ENCODE data around the gene VEGFA.
A peak's percentile ranks its signal among the peaks of the same experiment; 100 is the strongest.

The VEGFA gene

GRCh38 chr6:43760210-43761168, 9.5 kb upstream of the VEGFA start:
- DNase-seq: no peak

GRCh38 chr6:43761666-43762409, 8.2 kb upstream of the VEGFA start:
- no peak for DNase-seq

- DNase-seq: no peak
Observed at GRCh38 chr6:43762410-43762768, 7.6 kb upstream of the VEGFA start.

- no peak for DNase-seq
Observed at GRCh38 chr6:43762966-43763695, 6.9 kb upstream of the VEGFA start.

- DNase-seq: no peak
Observed at GRCh38 chr6:43763812-43764522, 6.0 kb upstream of the VEGFA start.

- DNase-seq: no peak
Observed at GRCh38 chr6:43764772-43765171, 5.2 kb upstream of the VEGFA start.

- no peak for DNase-seq
Observed at GRCh38 chr6:43765776-43766499, 4.1 kb upstream of the VEGFA start.

GRCh38 chr6:43766500-43766853, 3.5 kb upstream of the VEGFA start:
- no peak for DNase-seq

GRCh38 chr6:43766964-43767461, 3.0 kb upstream of the VEGFA start:
- no peak for DNase-seq

- no peak for DNase-seq
Observed at GRCh38 chr6:43767553-43768505, 2.2 kb upstream of the VEGFA start.

- no peak for DNase-seq
Observed at GRCh38 chr6:43768506-43768860, 1.5 kb upstream of the VEGFA start.

GRCh38 chr6:43768983-43769525, 957 bp upstream of the VEGFA start:
- DNase-seq: no peak

GRCh38 chr6:43770372-43771209, 580 bp downstream of the VEGFA start:
- DNase-seq: peak; percentile 41

- peak; percentile 68 for DNase-seq
Observed at GRCh38 chr6:43771210-43771857, 1.3 kb downstream of the VEGFA start.

GRCh38 chr6:43771858-43772680, 2.1 kb downstream of the VEGFA start:
- DNase-seq: peak; percentile 64

- no peak for DNase-seq
Observed at GRCh38 chr6:43772681-43773049, 2.7 kb downstream of the VEGFA start.

GRCh38 chr6:43773050-43773979, 3.3 kb downstream of the VEGFA start:
- DNase-seq: peak; percentile 43

Data from stimulated activated naive CD4-positive, alpha-beta T cell treated with Interleukin-2 at 50 U/mL for 16 hours (primary cell).